Measurements from ENCODE around the gene ANKRD13B.

GRCh38 chr17:29572691-29573557 is 20.0 kb upstream of the ANKRD13B start:
- no peak for TF ChIP-seq REST (IDR thresholded peaks at IDR 0.05; ENCODE audit: insufficient read depth in 1 of 2, low read depth in 2 of 2, low read length in 1 of 2)
- TF ChIP-seq CTCF (IDR thresholded peaks at IDR 0.05): peak; percentile 80
